Measurements from ENCODE around the gene PPFIBP1. TPM values are rescaled to one million over a fixed set of nuclear protein-coding genes. Genes with fewer than 3 reads are reported as not detected.
A peak's percentile ranks its signal among the peaks of the same experiment; 100 is the strongest.

PPFIBP1 gene
- total and polyA plus RNA-seq, 2 of the 13 experiments (the other 11 are each of a cell fraction or from before 2014, with no cell fraction given) = 16.2 to 21.8 TPM

DNA sequence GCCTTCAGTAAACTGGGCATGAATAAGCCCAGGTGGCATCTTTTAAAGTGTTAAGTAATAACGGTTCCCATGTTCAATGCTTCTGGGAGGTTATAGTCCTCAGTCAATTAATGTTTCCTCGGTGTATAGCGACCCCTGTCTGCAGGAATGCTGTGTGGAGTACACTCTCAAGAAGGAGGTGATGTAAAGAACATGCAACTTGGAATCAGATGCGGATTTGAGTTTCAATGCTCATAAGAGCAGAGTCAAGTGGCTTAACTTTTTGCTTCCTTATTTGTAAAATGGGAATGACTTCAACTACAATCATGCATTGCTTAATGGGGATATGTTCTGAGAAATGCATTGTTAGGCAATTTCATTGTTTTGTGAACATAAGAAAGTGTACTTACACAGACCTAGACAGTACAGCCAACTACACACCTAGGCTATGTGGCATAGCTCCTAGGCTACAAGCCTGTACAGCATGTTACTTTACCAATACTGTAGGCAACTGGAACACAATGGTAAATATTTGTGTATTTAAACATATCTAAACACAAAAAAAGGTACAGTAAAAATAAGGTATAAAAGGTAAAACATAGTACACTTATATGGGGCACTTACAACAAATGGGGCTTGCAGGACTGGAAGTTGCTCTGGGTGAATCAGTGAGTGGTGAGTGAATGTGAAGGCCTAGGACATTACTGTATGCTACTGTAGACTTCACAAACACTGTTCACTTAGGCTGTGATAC, 179.9 kb downstream of the PPFIBP1 start (continued):
- TF ChIP-seq, protein P1, sequence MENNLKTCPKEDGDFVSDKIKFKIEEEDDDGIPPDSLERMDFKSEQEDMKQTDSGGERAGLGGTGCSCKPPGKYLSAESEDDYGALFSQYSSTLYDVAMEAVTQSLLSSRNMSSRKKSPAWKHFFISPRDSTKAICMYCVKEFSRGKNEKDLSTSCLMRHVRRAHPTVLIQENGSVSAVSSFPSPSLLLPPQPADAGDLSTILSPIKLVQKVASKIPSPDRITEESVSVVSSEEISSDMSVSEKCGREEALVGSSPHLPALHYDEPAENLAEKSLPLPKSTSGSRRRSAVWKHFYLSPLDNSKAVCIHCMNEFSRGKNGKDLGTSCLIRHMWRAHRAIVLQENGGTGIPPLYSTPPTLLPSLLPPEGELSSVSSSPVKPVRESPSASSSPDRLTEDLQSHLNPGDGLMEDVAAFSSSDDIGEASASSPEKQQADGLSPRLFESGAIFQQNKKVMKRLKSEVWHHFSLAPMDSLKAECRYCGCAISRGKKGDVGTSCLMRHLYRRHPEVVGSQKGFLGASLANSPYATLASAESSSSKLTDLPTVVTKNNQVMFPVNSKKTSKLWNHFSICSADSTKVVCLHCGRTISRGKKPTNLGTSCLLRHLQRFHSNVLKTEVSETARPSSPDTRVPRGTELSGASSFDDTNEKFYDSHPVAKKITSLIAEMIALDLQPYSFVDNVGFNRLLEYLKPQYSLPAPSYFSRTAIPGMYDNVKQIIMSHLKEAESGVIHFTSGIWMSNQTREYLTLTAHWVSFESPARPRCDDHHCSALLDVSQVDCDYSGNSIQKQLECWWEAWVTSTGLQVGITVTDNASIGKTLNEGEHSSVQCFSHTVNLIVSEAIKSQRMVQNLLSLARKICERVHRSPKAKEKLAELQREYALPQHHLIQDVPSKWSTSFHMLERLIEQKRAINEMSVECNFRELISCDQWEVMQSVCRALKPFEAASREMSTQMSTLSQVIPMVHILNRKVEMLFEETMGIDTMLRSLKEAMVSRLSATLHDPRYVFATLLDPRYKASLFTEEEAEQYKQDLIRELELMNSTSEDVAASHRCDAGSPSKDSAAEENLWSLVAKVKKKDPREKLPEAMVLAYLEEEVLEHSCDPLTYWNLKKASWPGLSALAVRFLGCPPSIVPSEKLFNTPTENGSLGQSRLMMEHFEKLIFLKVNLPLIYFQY (CRISPR knock-in tag; IDR thresholded peaks at IDR 0.05; ENCODE audit: borderline replicate concordance) = no peak; the same call in 1 of the 2 replicates
- TF ChIP-seq GATA4 (IDR thresholded peaks at IDR 0.05; ENCODE audit: borderline replicate concordance, low read depth) (no peak), ZNF558 (CRISPR knock-in tag; IDR thresholded peaks at IDR 0.05; ENCODE audit: borderline replicate concordance) (no peak), ZZZ3 (CRISPR knock-in tag; IDR thresholded peaks at IDR 0.05; ENCODE audit: borderline replicate concordance) (no peak), ZEB1 (IDR thresholded peaks at IDR 0.05; ENCODE audit: insufficient replicate concordance, low read depth) (no peak), ZNF484 (CRISPR knock-in tag; IDR thresholded peaks at IDR 0.05; ENCODE audit: borderline replicate concordance, low read depth) (no peak), ZNF550 (CRISPR knock-in tag; IDR thresholded peaks at IDR 0.05; ENCODE audit: borderline replicate concordance) (no peak), ZNF737 (CRISPR knock-in tag; IDR thresholded peaks at IDR 0.05; ENCODE audit: borderline replicate concordance) (no peak), SMC3 (IDR thresholded peaks at IDR 0.05; ENCODE audit: low read length) (peak; percentile 60; the same call in 1 of the 2 replicates), EZH2 (conservative IDR thresholded peaks at IDR 0.05; ENCODE audit: low read depth, low read length) (no peak), EEA1 (CRISPR knock-in tag; IDR thresholded peaks at IDR 0.05; ENCODE audit: borderline replicate concordance) (no peak), HDAC2 (CRISPR knock-in tag; IDR thresholded peaks at IDR 0.05) (peak; percentile 42; the same call in 1 of the 2 replicates), SP5 (CRISPR knock-in tag; IDR thresholded peaks at IDR 0.05; ENCODE audit: borderline replicate concordance, low read depth) (no peak), NR2F1 (CRISPR knock-in tag; IDR thresholded peaks at IDR 0.05) (no peak)
- TF ChIP-seq, protein P2, sequence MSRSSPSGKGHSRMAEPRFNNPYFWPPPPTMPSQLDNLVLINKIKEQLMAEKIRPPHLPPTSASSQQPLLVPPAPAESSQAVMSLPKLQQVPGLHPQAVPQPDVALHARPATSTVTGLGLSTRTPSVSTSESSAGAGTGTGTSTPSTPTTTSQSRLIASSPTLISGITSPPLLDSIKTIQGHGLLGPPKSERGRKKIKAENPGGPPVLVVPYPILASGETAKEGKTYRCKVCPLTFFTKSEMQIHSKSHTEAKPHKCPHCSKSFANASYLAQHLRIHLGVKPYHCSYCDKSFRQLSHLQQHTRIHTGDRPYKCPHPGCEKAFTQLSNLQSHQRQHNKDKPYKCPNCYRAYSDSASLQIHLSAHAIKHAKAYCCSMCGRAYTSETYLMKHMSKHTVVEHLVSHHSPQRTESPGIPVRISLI (CRISPR knock-in tag; IDR thresholded peaks at IDR 0.05; ENCODE audit: borderline replicate concordance) = no peak
- TF ChIP-seq, protein P3, sequence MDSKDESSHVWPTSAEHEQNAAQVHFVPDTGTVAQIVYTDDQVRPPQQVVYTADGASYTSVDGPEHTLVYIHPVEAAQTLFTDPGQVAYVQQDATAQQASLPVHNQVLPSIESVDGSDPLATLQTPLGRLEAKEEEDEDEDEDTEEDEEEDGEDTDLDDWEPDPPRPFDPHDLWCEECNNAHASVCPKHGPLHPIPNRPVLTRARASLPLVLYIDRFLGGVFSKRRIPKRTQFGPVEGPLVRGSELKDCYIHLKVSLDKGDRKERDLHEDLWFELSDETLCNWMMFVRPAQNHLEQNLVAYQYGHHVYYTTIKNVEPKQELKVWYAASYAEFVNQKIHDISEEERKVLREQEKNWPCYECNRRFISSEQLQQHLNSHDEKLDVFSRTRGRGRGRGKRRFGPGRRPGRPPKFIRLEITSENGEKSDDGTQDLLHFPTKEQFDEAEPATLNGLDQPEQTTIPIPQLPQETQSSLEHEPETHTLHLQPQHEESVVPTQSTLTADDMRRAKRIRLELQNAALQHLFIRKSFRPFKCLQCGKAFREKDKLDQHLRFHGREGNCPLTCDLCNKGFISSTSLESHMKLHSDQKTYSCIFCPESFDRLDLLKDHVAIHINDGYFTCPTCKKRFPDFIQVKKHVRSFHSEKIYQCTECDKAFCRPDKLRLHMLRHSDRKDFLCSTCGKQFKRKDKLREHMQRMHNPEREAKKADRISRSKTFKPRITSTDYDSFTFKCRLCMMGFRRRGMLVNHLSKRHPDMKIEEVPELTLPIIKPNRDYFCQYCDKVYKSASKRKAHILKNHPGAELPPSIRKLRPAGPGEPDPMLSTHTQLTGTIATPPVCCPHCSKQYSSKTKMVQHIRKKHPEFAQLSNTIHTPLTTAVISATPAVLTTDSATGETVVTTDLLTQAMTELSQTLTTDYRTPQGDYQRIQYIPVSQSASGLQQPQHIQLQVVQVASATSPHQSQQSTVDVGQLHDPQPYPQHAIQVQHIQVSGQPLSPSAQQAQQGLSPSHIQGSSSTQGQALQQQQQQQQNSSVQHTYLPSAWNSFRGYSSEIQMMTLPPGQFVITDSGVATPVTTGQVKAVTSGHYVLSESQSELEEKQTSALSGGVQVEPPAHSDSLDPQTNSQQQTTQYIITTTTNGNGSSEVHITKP (CRISPR knock-in tag; IDR thresholded peaks at IDR 0.05; ENCODE audit: low read depth) = no peak; the same call in 1 of the 2 replicates
- TF ChIP-seq, protein P4, sequence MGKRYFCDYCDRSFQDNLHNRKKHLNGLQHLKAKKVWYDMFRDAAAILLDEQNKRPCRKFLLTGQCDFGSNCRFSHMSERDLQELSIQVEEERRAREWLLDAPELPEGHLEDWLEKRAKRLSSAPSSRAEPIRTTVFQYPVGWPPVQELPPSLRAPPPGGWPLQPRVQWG (CRISPR knock-in tag; IDR thresholded peaks at IDR 0.05; ENCODE audit: borderline replicate concordance, low read depth) = no peak
- TF ChIP-seq, protein P5, sequence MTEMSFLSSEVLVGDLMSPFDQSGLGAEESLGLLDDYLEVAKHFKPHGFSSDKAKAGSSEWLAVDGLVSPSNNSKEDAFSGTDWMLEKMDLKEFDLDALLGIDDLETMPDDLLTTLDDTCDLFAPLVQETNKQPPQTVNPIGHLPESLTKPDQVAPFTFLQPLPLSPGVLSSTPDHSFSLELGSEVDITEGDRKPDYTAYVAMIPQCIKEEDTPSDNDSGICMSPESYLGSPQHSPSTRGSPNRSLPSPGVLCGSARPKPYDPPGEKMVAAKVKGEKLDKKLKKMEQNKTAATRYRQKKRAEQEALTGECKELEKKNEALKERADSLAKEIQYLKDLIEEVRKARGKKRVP (CRISPR knock-in tag; IDR thresholded peaks at IDR 0.05) = peak in 1 of 2 experiments; percentile 95; a peak in 2 of 4 replicates
